ENCODE measurements around the gene S100A4.

S100A4 gene

DNA sequence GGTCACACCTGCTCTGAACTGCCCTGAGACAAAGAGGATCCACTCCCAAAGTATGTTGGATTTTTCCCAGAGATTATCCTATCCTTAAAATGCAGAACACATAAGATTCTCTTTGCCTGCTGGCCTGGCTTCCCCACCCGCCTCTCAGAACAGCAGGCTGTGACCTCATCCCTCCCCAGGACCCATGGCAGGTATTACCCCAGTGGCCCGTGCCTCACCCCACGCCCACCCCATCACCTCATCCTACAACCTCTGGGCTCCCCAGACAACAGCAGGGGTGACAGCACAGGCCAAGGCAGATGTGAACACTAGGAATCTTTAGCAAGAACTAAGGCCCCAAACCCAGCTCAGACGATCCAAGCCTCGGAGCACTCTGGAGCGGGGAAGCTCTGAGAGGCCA lies 50.1 kb downstream of the S100A4 start:
- H3K79me2 ChIP-seq (ENCODE audit: insufficient read depth, low read length): no peaks in the 10 kb centered on the region
- no peaks in the 10 kb centered on the region for H3K27me3 ChIP-seq (ENCODE audit: insufficient read depth, low read length, poor library complexity, severe bottlenecking)
- no peaks in the 10 kb centered on the region for H4K20me1 ChIP-seq (ENCODE audit: insufficient read depth, low read length, poor library complexity, severe bottlenecking)
- no peaks in the 10 kb centered on the region for H3K36me3 ChIP-seq (ENCODE audit: insufficient read depth, low read length)
- no peak overlapping the region for H3K9ac ChIP-seq (ENCODE audit: low read depth, low read length, poor library complexity, severe bottlenecking)
- no peaks in the 10 kb centered on the region for H3K9me3 ChIP-seq (ENCODE audit: insufficient read depth, low read depth, low read length)
- no peak overlapping the region for H2AFZ ChIP-seq (ENCODE audit: low read length)
- TF ChIP-seq, protein P1, sequence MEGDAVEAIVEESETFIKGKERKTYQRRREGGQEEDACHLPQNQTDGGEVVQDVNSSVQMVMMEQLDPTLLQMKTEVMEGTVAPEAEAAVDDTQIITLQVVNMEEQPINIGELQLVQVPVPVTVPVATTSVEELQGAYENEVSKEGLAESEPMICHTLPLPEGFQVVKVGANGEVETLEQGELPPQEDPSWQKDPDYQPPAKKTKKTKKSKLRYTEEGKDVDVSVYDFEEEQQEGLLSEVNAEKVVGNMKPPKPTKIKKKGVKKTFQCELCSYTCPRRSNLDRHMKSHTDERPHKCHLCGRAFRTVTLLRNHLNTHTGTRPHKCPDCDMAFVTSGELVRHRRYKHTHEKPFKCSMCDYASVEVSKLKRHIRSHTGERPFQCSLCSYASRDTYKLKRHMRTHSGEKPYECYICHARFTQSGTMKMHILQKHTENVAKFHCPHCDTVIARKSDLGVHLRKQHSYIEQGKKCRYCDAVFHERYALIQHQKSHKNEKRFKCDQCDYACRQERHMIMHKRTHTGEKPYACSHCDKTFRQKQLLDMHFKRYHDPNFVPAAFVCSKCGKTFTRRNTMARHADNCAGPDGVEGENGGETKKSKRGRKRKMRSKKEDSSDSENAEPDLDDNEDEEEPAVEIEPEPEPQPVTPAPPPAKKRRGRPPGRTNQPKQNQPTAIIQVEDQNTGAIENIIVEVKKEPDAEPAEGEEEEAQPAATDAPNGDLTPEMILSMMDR (conservative IDR thresholded peaks at IDR 0.05; ENCODE audit: low read length): no peak
- no peak for TF ChIP-seq EZH2phosphoT487 (IDR thresholded peaks at IDR 0.05; ENCODE audit: borderline replicate concordance)
- H3K4me2 ChIP-seq (ENCODE audit: low read depth, low read length, poor library complexity, severe bottlenecking): no peak overlapping the region
- H3K4me3 ChIP-seq (ENCODE audit: low read length, poor library complexity, severe bottlenecking): no peak overlapping the region
- no peaks in the 10 kb centered on the region for H3K9me2 ChIP-seq (replicated peaks; ENCODE audit: low read depth, low read length)
- no peaks in the 10 kb centered on the region for H3F3A ChIP-seq (ENCODE audit: low read depth)
- peaks cover 9% of the 10 kb centered on the region for H3K4me1 ChIP-seq (ENCODE audit: insufficient read depth, low read length, poor library complexity, severe bottlenecking)

DNA sequence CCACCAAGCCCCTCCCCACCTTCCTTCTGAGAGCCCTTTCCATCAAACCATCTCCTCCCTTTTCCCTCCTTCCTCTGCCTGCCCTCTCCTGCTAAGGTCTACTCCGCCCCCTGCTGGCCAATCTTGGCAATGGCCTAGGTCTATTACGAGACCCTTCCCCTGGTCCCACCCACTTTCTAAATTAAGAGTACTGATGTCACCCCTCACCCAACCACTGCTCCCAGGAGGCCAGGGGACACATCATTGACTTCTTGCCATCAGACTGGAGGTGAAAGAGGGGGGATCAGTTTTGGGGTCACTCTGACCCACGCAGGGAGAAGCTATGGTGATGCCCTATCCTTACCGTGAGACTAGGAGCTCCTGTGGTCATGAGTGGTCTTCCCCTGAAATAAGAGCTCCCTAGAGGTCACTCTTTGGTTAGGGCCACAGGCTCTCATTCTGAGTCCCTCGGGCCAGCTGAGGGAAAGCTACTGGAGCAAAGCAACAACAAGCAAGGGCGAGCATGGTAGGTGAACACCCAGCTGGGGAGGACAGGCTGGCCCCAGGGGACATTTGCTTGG lies 50.5 kb downstream of the S100A4 start:
- Histone ChIP-seq H3K9ac (ENCODE audit: low read depth, low read length, poor library complexity, severe bottlenecking) (no peak overlapping the region), H3K9me2 (replicated peaks; ENCODE audit: low read depth, low read length) (no peaks in the 10 kb centered on the region), H3K9me3 (ENCODE audit: insufficient read depth, low read depth, low read length) (no peaks in the 10 kb centered on the region), H4K20me1 (ENCODE audit: insufficient read depth, low read length, poor library complexity, severe bottlenecking) (no peaks in the 10 kb centered on the region), H3K4me3 (ENCODE audit: low read length, poor library complexity, severe bottlenecking) (no peak overlapping the region), H3F3A (ENCODE audit: low read depth) (no peaks in the 10 kb centered on the region), H2AFZ (ENCODE audit: low read length) (no peak overlapping the region), H3K4me1 (ENCODE audit: insufficient read depth, low read length, poor library complexity, severe bottlenecking) (peaks cover 9% of the 10 kb centered on the region), H3K79me2 (ENCODE audit: insufficient read depth, low read length) (no peaks in the 10 kb centered on the region), H3K27me3 (ENCODE audit: insufficient read depth, low read length, poor library complexity, severe bottlenecking) (no peaks in the 10 kb centered on the region), H3K4me2 (ENCODE audit: low read depth, low read length, poor library complexity, severe bottlenecking) (no peak overlapping the region), H3K36me3 (ENCODE audit: insufficient read depth, low read length) (no peaks in the 10 kb centered on the region)
- TF ChIP-seq, protein P1 (conservative IDR thresholded peaks at IDR 0.05; ENCODE audit: low read length): peak; percentile 92
- TF ChIP-seq EZH2phosphoT487 (IDR thresholded peaks at IDR 0.05; ENCODE audit: borderline replicate concordance): no peak

Data from Loucy (cell line).